NCI-H146 treated with DMSO at 0.1 percent for 48 hours (cell line): ENCODE results near the gene HSD17B7.
A peak's percentile ranks its signal among the peaks of the same experiment; 100 is the strongest.
"Not testable (repeated sequence)": the region's sequence is repeated elsewhere in the genome, so short reads cannot be mapped to it uniquely, and the experiment has no call there.

Source experiments
- DNase-seq: peaks from one replicate; lab custom pipeline; 2025; ENCODE audit not compliant: unreplicated experiment; lab: John Stamatoyannopoulos, UW

HSD17B7 gene

DNA sequence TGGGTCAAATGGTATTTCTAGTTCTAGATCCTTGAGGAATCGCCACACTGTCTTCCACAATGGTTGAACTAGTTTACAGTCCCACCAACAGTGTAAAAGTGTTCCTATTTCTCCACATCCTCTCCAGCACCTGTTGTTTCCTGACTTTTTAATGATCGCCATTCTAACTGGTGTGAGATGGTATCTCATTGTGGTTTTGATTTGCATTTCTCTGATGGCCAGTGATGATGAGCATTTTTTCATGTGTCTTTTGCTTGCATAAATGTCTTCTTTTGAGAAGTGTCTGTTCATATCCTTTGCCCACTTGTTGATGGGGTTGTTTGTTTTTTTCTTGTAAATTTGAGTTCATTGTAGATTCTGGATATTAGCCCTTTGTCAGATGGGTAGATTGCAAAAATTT, 17.0 kb downstream of the HSD17B7 start:
- DNase-seq, result not testable (repeated sequence)

DNA sequence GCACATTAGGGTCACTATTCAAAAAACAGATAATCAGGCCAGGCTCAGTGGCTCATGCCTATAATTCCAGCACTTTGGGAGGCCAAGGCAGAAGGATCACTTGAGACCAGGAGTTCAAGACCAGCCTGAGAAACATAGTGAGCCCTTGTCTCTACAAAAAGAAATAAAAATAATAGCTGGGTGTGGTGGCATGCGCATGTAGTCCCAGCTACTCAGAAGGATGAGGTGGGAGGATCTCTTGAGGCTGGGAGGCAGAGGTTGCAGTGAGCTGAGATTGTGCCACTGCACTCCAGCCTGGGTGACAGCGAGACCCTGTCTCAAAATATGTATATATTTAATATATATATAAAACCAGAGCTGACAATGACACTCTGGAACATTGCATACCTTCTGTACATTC, 21.9 kb downstream of the HSD17B7 start:
- not testable (repeated sequence) for DNase-seq

DNA sequence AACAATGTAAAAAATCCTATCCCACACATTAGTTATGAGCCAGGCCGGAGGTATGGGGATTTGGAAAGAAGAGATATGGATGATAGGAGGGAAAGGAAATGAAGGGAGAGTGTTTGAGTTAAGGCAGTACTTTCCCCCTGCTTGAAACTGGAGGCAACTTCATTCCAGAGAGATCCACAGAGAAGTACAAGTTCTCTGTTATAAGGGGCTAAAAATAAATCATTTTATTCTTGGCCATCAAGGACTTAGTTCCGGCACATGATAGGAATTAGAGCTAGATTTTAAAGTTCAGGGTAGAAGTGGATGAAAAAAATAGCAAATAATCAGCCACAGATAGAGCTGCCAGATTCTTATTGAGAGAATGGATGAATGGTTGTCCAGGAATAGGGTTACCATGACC, 27.6 kb downstream of the HSD17B7 start:
- DNase-seq, result not testable (repeated sequence)

GRCh38 chr1:162818666-162819065, 28.2 kb downstream of the HSD17B7 start:
- DNase-seq, result not testable (repeated sequence)

- peak; percentile 79 for DNase-seq
Observed at GRCh38 chr1:162822391-162823200, 32.1 kb downstream of the HSD17B7 start.

GRCh38 chr1:162823231-162823630, 32.7 kb downstream of the HSD17B7 start:
- no peak for DNase-seq

DNA sequence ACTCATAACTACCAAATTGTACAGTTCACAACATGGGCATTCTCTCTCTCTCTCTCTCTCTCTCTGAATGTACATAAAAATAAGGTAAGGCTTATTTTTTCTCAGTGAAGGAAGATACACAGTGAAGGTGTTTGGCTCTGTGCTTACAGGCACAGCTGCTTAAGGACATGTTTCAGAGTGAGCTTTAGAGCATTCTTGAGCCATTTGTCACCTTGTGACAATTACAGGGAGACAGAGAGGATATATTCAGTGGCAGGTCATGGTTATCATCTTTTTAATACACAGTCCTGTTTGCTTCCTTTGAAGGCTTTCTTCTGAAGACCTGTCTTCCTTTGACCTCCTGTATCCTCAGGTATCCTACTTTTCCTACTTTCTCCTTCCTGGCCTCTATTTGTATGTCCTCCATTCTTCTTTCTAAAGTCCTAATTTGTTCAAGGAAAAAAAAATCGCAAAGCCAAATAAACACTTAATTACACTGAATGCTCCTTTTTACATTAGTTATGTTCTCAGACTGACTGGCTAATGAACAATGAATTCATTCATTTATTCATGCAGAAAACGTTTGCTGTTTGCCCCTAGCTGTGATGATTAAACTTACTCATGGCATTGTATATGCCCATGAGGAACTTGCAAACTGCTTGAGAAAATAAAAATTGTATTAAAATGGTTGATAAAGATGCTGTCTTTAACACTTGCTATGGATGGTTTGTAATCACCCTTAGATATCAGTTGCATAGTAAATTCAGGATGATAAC, 33.4 kb downstream of the HSD17B7 start:
- DNase-seq, result no peak

GRCh38 chr1:162829268-162829667, 38.8 kb downstream of the HSD17B7 start:
- no peak for DNase-seq

DNA sequence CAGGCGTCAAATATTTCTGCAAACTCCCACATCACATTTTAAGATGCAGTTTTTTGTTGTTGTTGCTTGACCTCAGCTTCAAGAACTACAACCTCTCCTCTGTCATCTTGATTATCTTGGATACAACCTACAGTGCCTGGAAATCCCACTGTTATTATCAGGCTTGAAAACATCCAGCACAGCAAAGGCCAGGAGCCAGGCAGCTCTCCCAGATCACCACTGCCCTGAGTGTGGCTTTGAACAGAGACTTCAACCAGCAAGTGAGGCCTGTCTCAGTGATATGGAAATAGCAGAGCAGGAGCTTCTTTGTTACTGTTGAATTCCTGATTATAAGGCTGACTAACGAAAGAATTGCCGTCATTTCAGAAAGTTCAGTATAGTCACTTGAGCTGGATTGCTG, 42.0 kb downstream of the HSD17B7 start:
- DNase-seq, result no peak

- no peak for DNase-seq
Observed at GRCh38 chr1:162835157-162835899, 44.8 kb downstream of the HSD17B7 start.

DNA sequence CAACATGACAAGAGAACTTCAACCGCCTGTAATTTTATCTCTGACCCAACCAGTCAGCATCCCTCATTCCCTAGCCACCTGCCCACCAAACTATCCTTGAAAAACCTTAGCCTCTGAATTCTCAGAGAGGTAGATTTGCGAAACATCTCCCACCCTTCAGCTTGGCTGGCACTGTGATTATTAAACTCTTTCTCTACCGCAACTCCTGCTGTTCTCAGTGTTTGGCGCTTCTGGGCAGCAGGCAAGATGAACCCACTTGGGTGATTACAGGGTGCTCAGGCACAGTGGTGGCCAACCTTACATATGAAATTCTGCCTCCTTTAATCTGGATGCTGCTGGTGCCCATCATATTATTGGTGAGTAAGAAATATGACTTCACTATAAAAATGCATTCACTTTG, 48.4 kb downstream of the HSD17B7 start:
- DNase-seq, result no peak

DNA sequence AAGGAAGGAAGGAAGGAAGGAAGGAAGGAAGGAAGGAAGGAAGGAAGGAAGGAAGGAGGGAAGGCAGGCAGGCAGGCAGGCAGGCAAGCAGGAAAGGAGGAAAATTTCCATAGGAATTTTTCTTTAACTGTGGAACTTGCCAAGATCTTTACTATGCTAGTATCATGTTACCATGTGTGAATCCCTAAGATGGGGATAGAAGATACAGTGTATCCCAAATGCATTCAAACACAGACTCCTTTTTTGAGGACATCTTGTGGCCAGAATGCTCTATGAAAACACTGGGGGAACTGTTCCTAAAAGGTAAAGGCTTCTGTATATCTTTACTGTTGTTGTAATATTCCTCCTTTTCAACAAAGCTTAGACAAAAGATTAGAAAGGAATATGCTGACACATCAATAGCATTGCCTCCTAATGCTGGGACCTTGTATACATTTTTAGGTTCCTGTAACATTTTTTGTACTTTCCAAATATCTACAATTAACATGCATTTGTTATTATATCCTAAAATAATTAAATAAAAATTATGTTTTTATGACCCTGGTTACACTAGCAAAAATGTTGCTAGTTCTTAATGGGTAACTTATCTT, 49.8 kb downstream of the HSD17B7 start:
- DNase-seq, result no peak

DNA sequence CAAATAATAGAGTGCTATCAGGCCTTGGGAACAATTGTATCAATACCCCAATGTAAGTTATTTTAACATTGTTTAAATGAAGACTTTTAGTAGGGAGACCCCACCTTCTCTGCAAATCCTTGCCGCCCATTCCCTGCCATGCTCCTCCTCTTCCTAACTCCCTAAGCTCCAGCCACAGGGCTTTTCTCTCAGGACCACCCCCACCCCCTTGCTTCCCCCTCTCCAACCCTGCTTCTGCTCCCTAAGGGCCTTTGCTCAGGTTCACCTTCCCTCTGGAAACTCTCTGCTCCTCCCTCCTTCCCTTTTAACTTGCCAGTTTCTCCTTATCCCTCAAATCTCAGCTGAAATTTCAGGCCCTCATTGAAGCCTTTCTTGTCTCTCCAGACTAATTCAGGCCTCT, 53.7 kb downstream of the HSD17B7 start:
- no peak for DNase-seq

DNA sequence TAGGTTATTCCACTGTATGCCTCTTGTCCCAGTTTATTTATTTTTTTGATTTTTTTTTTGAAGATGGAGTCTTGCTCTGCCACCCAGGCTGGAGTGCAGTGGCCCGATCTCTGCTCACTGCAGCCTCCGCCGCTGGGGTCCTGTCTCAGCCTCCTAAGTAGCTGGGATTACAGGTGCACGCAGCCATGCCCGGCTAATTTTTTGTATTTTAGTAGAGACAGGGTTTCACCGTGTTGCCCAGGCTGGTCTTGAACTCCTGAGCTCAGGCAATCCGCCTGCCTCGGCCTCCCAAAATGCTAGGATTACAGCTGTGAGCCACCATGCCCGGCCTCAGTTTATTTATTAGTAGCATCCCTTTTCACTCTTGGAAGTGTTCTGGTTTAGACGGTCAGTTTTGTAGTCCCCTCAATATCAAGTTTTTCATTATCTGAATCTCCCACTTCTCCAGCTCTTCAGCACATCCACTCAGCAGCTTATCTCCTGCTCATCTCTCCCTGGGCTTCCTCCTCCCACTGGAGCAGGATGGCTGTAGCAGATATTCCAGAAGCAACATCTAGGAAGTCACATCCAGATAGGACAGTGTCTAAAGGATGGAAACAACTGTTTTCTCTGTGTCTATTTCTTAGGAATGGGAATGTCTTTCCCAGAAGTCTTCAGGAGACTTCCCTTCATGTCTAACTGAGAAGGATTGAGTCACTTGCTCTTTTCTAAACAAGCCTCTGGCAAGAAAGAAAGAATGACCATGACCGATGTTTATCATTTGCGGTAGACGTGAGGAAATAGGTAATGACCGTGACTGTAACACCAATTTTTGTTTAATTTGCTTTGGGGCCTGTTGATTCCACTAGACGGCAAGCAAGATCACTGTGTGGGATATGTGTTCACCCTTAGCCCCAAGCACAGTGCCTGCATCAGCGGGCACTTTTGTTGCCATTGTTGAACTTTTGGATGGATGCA, 56.0 kb downstream of the HSD17B7 start:
- DNase-seq, result no peak

DNA sequence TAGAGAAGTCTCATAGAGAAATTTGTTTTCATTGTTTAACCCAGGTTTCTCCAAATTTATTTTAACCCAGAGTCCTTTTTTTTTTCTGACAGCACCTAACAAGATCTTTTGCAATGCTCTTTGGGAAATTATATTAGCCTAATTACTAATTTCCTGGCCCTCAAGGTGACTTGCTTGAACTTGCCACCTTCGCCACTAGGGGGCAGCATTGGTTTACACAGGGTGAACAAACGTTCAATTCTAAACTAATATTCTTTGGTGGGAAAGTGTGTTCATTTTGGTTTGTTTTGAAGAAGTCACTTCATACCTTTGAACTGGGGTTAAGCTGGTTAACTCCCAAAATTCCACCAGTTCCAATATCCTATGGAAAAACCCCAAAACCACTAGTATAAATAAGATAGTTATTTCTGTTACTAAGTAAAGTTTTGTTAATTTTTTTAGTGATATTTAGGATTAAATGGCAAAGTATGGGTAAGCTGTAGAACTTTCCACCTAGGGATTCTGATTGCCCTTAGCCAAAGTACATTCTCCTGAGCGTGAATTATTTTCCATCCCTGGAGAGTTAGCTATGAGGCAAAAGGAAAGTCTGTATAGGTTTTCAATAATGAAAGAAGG, 57.4 kb downstream of the HSD17B7 start:
- peak; percentile 54 for DNase-seq

- no peak for DNase-seq
Observed at GRCh38 chr1:162849711-162850110, 59.2 kb downstream of the HSD17B7 start.

GRCh38 chr1:162851341-162851740, 60.8 kb downstream of the HSD17B7 start:
- no peak for DNase-seq

DNA sequence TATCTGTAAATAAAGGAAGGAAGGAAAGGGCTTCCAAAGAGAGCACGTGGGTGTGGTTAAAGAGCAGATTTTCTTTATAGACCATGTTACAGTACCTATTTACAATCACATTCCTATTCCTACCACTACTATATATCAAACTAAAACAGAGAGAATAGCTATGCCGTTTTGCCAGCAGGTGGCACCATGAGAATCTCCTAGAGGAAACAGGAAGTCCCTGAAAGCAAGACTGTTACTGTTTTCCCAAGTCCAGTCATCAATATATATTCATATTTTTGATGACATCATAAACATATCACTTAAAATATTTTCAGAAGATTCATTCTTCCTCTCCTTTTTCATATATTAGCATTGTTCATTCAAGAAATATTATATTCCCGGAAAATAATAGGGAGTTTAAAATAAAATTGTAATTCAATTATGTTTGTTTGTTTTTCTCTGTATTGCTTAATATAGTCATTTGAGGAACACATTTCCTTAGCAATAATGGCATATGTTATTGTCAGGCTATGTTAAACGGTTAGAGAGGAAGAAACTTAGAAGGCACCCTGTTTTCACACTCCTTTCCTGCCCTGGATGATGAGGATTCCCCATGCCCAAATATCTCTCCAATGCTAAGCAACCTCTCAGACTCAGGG, 63.9 kb downstream of the HSD17B7 start:
- DNase-seq, result peak; percentile 61

DNA sequence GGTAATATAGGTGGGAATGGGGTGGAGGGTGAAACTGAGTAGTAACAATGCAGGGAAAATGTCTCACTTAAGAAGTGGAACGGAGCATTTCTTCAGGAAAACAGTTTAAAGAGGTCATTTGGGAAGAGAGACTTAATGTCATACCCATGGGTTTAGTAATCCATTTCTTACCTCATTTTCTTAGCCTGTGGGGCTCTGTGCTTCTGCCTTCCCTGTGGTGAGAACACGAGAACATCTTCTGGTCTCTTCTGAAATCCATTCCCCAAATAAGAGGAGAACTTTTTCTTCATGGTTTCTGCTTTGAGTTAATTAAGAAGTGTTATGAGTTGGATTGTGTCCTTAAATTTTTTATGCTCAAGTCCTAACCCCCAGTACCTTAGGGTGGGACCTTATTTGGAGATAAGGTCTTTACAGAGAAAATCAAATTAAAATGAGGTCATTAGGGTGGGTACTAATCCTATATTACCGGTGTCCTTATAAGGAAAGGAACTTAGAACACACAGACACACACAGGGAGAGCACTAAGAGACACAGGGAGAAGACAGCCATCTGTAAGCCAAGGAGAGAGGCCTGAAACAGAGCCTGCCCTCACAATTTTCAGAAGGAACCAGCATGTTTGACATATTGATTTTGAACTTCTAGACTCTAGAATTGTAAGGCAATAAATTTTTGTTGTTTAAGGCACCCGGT, 65.1 kb downstream of the HSD17B7 start:
- no peak for DNase-seq
